HepG2 (cell line): Measurements from ENCODE around the gene HCN4.

Experiments used
- EZH2 ChIP-seq: conservative IDR thresholded peaks from 2 replicates; pipeline ENCODE4 v1.6.1; 2012; ENCODE audit warnings: mild to moderate bottlenecking, low read depth, low read length, moderate library complexity
- HINFP ChIP-seq: sonication (generic); formaldehyde crosslinking; IDR thresholded peaks from 2 replicates; pipeline ENCODE4 v1.4.0; 2020; ENCODE audit warnings: low read depth, mild to moderate bottlenecking, missing genetic modification reagents
- RBM22 ChIP-seq: fragments of 200-400 bp; formaldehyde crosslinking; optimal IDR thresholded peaks from 2 replicates; pipeline ENCODE3; 2017; ENCODE audit warnings: mild to moderate bottlenecking, low read length, moderate library complexity
- SNAPC2 ChIP-seq: sonication (generic); formaldehyde crosslinking; IDR thresholded peaks from 2 replicates; pipeline ENCODE4 v1.8.1; 2022; ENCODE audit warnings: mild to moderate bottlenecking, missing genetic modification reagents
- ZNF207 ChIP-seq: fragments of 450-650 bp; IDR thresholded peaks from 2 replicates; pipeline ENCODE4 v1.6.1; 2016; ENCODE audit warnings: antibody characterized with exemption, borderline replicate concordance

- TF ChIP-seq ZNF207 (no peak), HINFP (CRISPR knock-in tag) (no peak), RBM22 (no peak), SNAPC2 (no peak), EZH2 (no peak)
Observed at GRCh38 chr15:73295630-73296286, 73.0 kb downstream of the HCN4 start.
